ENCODE results near the gene IGLON5.

The IGLON5 gene

DNA sequence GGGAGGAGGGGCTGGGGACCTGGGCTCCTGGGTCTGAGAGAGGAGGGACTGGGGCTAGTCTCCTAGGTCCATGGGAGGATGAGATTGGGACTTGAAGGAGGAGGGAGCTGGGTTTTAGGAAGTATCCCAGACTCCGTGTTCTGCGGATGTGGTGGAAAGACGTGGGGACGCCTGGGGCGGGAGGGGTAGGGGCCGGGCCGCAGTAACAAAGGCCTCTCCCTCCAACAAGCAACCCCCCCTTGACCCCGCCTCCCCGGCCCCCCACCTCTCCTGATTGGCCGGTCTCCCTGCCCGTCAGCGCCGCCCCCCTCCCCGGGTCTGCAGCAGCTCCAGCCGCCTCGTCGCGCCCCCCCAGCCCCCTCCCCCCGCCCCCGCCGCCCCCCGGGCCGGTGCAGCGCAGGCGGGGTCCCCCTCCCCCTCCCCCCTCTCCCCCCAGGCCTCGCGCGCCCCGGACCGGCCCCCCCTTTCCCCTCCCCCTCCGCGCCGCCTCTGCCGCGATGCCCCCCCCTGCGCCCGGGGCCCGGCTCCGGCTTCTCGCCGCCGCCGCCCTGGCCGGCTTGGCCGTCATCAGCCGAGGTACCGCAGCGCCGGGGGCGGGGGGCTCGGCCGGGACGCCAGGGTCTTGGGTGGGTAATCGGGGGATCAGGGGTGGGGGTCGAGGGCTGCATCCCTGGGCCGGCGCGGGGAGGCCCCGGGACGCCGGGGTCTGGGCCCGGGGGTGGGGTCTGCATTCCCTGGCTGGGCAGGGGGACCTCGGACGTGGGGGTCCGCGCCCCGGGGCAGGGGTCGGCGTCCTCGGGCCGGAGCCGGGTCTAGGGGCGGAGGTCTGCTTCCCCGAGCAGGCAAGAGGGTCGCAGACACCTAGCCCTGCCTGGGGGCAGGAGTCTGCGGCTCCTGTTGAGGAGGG lies at the start of gene IGLON5:
Gene IGLON5, plus strand, starts transcription at position 294 of the 907 bp plus-strand sequence. Its CDS starts 204 bp downstream, at position 498.
- DNase-seq, result no peak

DNA sequence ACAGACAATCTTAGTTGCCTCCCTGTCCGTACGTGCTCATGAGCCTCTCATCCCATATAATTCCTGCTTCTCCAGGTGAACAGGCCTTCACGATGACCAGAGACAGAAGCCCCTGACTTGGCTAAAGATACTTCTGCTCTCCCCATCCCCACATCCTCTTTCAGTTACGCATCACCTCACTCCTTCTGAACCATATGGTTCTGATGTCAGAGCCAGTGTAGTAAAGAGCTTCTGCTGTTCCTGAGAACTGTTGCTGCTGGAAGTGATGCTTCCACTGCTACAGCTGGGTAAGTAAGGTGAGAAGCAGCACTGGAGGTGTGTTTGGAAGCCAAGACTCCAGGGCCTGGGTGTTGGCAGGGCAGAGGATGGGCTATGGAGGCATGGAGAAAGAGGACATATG lies 47.6 kb upstream of the IGLON5 start:
- DNase-seq, result no peak

DNA sequence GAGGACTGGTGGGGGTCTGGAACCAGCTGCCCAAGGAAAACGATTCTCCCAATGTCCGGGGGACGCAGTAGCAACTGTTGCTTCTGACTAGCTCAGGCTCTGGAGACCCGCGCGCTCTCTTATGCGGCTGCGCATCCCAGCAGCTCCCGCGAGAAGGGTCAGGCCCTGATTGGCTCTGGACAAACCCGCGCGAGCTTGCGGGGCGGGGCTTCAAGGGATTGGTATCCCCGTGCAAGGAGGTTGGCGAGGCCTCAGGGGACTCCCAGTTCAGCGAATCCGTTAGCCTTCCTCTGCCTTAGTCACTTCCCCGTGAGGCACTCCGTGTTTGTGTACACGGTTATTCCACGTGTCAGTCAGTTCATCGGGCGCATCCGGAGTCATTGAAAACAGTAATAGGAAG lies 40.4 kb upstream of the IGLON5 start:
- DNase-seq, result no peak

DNA sequence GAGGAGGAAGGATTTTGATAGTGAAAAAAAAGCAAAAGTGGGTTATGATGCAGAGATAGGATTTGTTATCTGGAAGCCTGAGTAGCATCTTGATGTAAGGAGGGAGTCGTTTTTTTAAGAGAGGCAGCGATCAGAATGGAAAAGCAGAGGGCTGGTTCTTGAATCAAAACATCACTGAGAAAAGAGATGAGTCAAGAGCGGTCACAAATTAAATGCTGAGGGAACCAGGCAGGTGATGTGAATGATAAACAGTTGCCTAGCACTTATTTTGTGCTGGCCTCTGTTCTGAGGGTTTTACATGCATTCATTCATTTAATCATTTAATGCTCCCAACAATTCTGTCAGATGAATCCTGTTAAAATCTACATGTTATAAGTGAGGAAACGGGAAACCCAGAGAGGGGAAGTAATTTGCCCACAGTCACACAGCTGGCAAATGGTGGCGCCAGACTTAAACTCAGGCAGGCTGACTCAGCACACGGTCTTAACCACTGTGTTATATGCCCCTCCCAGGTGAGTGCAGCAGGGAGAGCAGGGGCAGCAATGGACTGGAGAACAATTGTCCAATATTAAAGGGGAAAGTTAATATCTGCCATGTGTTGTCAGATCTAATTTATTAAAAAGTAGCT lies 39.1 kb upstream of the IGLON5 start:
- no peak for DNase-seq

DNA sequence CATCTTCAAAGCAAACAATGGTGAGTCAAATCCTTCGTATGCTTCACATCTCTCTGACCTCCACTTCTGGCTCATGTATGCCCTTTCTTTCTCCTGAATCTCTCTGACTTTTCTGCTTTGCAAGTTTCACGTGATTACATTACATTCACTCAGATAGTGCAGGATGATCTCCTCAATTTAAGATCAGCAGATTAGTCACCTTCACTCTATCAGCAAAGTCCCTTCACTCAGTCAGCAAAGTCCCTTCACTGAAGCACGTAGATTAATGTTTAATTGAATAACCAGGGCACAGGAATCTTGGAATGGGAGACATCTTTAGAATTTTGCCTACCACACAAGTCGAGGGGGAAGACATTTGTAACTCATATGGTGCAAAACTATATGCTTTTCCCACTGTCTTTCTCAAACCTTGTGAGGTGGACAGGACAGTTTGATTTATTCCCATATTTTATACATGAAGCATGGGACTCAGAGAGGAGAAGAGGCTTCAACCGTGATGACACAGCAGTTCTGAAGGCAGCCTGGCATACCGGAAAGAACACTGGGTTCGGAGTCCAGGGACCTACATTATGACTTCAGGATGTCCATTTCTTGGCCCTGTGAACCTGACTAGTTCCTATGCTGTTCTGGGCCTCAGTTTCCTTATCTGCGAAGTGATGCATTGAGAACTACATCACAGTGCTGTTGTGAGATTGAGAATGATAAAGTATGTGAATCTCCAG lies 37.2 kb upstream of the IGLON5 start:
- DNase-seq, result no peak

DNA sequence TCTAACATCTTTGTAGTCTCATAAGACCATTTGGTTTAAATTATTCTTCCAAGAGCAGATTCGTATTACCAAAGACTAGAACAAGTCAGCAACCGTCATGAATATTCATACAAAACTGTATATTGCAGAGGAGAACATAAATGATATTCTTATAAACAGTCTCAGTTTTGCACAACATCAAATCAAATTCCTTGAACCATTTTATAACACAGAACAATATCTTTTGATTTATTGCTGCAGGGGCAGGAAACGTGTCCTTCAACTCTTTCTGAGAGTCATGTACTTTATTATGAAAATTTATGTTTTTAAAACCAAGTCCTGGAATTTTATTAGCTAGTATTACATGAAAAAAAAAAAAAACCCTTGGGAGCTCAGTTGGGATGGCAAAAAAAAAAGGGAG lies 34.3 kb upstream of the IGLON5 start:
- no peak for DNase-seq

DNA sequence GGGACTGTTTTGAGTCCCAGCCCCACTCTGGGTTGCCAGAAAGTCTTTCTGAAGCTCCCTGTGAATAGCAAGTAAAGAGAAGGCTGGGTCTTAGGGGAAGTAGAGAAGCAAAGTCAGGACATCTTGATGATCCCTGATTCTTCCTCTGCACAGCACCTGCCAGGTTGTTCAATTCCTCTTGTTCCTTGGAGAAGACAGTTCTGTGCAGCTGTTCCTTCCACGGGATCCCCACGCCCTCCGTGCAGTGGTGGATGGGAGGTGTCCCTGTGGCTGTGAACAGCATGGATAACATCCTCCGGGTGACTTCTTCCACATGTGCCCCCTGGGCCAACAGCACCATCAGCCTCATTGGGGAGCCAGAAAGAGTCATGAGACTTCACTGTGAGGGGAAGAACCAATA lies 29.1 kb upstream of the IGLON5 start:
- no peak for DNase-seq

DNA sequence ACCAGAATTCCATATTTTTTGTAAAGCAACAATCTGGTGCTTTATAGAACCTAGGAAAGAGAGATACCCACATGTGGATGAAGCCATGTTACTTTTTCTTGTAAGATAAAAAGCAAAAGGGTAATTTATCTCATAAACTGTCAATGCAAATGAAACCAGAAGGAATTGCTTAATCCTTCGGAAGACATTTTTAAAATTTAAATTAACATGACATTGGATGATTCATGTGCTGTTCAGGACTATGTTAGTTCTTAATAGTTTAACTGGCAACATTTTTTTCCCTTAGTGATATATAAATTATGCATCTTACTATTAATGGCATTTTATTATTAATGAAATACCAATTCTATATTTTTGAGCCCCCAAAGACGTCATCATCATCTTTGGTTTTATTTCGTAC lies 25.8 kb upstream of the IGLON5 start:
- no peak for DNase-seq

DNA sequence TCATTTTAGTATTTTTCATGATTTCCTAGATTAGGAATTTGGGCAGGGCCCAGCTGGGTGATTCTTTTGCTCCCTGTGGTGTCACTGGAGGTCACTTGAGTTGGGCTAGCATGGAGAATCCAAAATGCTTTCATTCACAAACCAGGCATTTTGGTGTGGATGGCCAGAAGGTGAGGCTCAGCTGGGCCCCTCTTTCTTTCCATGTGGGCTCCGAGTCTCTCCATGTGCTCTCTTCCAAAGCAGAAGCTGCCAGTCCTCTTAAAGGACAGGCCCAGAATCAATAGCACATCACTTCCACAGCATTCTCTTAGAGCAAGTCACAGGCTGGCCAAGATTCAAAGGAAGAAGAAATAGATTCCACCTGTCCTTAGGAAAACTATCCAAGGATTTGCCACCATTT lies 21.8 kb upstream of the IGLON5 start:
- DNase-seq, result no peak

DNA sequence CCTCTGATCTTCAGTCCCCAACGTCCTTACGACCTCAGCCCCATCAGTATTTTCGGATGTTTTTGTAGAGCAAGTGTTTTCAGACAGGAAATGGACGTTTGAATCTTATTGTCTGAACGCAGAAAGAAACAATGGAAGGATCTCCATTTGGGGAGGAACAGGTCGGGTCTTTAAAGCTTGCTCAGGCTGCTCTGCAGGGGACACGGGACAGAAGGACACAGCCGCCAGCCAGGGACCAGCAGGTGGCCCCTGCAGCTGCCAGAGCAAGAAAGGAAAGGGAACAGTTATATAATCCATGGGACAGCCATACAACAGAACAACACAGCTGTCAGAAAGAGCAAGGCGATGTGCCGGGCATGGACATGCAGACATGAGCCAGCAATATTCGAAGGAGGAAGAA lies 18.5 kb upstream of the IGLON5 start:
- DNase-seq, result no peak

DNA sequence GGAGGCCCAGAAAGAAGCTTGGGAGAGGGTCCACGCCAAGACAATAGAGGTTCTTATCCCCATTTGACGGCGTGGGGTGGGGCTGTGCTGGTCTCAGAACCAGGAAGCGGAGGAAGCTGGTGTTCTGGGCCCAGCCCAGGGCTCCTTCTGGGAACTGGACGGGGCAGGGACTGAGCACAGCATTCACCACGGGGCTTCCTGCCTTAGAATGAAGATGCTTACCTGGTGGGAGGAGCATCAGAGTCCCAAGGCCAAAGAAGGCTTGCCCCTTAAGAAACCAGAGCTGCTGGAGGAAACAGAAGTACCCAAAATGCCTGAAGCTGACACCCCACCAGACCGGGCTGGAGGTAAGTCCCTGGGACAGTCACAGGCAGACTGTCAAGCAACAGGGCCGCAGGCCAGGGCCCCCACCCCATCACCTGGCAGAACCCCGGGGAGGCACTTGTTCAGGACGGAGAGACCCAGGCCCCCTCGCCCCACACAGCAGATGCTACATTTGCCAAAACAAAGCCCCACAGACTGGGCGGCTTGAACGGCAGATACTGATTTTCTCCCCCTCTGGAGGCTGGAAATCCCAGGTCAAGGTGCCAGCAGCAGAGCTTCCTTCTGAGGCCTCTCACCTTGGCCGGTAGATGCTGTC lies 17.8 kb upstream of the IGLON5 start:
- no peak for DNase-seq

DNA sequence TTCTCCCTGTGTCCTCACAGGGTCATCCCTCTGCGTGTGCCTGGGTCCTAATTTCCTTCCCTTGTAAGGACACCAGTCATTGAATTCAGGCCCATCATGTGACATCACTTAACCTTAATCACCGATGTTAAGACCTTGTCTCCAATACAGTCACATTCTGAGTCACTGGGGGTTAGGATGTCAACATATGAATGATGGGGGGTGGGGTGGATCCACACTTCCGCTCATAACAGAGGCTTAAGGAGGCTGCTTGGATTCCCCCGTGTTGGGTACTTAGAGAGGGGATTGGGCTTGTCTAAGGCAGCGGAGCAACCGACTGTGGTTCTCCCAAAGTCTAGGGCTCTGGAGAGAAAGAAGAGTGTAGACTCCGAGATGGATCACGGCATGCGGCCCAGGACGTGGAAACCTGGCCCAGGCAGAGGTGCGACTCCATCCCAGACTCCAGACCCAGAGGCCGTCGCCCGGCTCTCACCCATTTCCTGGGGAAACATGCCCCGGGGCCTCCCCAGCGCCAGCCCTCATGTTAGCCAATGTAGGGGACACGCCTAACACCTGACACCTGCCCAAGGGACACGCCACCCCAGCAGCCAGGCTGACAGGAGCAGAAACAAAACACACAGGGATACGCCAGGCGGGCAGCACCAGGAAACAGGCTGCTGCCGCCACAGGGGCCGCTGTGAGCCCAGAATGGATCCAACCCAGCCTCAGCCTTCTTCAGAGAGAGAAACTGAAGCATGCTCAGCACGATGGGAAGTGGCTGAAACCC lies 17.1 kb upstream of the IGLON5 start:
- DNase-seq, result no peak

DNA sequence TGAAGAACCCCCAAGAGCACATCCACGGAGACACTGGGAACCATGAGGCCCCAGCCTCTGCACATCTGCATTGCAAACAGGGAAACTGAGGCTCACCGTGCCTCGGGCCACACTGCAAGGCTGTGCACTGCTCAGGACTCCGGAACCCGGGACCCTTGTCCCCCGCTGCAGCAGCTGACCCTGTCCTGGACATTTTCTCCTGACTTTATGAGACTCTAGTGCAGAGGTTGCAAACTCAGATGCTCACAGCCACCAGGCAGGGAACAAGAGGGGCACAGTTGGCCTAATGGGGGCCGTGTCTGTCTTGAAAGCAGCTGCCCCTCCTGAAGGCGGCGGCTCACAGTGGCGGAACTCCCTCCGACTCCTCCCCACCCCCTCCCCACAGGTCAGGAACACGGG lies 16.5 kb upstream of the IGLON5 start:
- DNase-seq, result no peak

DNA sequence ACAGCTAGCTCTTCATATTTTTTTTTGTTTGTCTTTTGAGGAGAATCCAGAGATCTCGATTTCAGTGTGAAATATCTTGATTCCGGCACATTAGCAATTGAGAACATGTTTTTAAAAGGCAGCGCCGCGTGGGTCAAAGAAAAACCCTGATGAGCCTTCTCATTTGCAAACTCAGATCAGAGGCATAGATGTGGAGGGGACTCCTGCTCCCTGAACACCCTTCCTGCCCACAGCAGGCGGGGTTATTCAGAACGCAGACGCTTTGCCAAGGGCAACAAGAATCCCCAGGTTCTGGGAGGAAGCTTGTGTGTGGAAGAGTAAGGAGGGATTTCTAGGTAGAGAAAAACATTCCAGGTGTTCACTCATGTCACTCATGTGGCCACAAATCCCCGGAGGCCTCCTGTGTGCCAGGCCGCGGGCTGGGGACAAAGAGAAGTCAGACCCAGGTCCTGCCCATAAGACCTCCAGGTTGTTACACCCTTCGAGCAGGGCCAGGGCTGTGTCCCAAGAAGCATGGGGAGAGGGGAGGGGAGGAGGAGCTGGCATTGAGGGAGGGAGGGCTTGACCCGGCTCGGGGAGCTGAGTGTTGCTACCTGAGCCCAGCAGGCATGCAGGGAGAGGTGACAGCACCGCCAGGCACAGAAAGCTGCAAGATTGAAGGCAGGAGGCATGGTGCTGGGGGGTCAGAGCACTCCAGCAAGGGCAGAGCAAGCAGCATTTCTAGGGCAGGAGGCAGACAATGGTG lies 15.9 kb upstream of the IGLON5 start:
- no peak for DNase-seq

DNA sequence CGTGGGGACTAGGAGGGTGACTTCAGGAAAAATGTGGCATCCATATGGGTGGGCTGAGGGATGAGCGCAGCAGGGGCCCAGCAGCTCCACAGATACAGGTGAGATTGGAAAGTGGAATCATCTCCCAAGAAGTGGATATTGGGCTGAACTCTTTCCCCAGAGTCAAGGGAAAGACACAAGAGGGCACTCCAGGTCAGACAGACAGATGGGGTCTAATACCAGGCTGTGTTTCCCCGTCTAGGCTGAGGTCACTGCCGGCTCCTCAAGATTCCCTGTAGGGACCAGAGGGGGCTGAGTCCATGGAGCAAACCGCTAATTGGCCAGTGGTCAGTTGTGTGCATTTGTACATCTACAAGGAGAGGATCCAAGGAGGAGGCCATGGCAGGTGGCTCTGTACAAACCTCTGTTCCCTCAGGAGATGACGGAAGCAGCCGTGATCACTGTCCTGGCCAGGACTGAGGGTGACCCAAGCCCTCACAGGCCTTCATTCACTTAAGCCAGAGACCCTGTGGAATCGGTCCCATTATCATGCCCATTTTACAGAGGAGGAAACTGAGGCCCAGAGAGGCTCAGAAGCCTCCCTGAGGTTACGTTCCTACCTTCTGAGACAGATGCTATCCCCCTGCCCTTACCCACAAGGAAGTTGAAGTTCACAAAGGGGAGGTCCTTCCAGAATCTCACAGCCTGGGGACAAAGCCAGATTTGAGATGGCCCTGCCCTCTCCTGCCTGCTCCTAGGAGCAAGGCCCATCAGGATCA lies 14.9 kb upstream of the IGLON5 start:
- DNase-seq, result no peak

DNA sequence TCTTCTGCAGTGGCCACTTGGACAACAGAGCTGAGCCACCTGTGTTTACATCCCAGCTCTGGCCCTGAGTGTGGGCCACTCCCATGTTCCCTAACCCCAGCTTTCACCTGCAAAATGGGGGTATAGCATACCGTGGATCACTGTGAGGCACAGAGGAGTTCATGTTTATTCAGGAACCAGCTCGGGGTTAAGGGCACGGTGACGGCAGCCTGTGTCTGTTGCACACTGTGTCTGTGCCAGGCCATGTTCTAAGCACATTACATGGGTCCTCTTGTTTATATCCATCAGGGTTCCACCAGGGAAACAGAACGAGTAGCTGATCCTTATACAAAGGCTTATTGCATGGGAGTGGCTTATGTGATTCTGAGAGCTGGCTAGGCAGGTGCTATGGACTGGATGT lies 14.0 kb upstream of the IGLON5 start:
- no peak for DNase-seq

DNA sequence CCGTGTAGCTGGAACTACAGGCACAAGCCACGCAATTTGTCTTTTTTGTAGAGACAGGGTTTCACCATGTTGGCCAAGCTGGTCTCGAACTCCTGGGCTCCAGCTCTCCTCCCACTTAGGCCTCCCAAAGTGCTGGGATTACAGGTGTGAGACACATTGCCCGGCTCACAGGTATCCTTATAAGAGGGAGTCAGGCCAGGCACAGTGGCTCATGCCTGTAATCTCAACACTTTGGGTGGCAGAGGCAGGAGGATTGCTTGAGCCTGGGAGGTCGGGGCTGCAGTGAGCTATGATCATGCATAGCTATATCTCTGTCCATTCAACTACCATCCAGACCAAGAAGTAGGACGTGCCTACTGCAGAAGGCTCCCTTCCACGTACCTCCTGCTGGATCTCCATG lies 10.2 kb upstream of the IGLON5 start:
- no peak for DNase-seq

DNA sequence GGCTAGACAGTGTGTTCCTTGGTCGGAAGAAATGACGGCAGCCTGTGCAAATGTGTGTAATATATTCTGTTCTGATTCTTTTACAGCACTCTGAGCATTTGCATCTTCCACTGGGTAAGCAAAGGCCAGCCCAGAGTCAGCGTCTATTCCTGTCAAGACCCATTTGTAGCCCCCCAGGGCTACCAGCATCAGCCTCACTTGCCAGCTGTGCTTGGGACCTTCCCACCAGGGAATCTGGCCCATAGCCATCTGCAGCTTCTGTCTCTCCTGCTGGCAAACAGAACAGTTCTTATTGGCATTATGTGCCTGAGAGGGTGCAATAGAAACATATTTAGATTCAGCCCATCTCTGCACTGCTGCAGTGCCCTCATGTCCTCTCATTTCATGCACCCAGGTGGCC lies 6.0 kb upstream of the IGLON5 start:
- DNase-seq, result no peak

DNA sequence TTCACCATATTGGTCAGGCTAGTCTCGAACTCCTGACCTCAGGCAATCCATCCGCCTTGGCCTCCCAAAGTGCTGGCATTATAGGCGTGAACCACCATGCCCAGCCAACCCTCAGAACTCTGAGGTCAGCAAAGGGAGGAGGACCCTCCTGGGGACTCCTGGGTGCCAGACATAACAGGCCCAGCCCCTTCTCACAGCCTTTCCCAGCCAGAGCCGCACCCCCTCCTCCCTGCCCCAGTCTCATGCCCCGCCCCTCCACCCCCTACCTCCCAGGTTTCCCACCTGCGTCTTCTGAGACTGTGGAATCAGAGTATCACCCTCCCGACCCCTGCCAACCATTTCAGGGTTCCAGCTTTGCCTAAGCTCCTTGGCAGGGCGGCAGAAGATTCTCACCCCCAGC lies 5.2 kb downstream of the IGLON5 start:
- DNase-seq, result no peak

DNA sequence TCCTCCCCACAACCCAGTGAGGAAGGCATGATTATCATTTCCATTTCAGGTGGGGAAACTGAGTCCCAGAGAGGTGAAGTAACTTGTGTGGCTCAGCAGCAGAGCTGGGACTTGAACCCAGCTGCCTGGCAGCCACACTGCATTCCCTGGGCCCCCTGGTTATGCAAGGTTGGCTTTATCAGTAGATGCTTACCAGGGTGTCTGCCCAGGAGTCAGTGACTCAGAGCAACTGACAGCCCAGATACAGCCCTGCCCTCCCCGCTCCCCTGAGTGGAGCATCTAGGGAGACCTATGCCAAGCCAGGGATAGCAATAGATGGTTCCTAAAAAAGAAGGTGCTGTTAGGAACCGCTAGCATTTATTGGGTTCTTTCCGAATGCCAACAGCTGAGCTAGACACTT lies 5.9 kb downstream of the IGLON5 start:
- DNase-seq, result no peak

DNA sequence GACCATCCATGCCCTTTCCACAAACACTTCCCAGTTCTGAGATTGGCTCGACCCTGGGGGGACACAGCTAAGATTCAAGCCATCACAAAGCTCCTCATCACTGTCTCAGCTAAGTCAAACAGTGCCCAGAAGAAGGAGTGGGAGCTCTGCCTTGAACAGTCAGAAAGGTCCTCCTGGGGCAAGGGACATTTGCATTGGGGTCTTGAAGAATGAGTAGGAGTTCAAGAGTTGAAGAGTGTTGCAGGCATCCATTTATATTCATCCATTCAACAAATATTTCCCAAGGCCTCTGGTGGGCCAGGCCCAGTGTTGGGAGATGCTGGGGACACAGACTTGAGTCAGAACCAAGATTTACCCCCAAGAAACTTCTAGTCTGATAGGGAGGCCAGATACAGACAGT lies 6.5 kb downstream of the IGLON5 start:
- DNase-seq, result no peak
